Astrocyte of the spinal cord (primary cell): ENCODE data around the gene WSB2.

Source experiments
- DNase-seq: peaks from one replicate; pipeline ENCODE4 v3.0.0; 2011; ENCODE audit warnings: low read depth, low spot score
- H3K4me3 ChIP-seq: 2 replicates; pipeline ENCODE4 v1.5.1; 2011; ENCODE audit warnings: low read depth, mild to moderate bottlenecking, low read length, moderate library complexity
- in situ Hi-C: cut with HindIII; loops from 2 replicates; pipeline ENCODE4 v1.10.0; 2017; ENCODE audit warnings: low sequenced_read_pairs
- TF ChIP-seq, protein P1 (sequence below): IDR thresholded peaks from 2 replicates; pipeline ENCODE4 v1.5.1; 2012; ENCODE audit warnings: low read depth, mild to moderate bottlenecking, low read length, inconsistent platforms

The WSB2 gene

GRCh38 chr12:118016424-118017264, 44.3 kb downstream of the WSB2 start, which contains the start of gene RFC5:
RFC5 (plus strand) TSS chr12:118016703; CDS start chr12:118016828, 125 bp downstream.
- in situ Hi-C loops, result no loop called here
- H3K4me3 ChIP-seq, result peak within 1 kb of the TSS; percentile 70
- TF ChIP-seq, protein P1, sequence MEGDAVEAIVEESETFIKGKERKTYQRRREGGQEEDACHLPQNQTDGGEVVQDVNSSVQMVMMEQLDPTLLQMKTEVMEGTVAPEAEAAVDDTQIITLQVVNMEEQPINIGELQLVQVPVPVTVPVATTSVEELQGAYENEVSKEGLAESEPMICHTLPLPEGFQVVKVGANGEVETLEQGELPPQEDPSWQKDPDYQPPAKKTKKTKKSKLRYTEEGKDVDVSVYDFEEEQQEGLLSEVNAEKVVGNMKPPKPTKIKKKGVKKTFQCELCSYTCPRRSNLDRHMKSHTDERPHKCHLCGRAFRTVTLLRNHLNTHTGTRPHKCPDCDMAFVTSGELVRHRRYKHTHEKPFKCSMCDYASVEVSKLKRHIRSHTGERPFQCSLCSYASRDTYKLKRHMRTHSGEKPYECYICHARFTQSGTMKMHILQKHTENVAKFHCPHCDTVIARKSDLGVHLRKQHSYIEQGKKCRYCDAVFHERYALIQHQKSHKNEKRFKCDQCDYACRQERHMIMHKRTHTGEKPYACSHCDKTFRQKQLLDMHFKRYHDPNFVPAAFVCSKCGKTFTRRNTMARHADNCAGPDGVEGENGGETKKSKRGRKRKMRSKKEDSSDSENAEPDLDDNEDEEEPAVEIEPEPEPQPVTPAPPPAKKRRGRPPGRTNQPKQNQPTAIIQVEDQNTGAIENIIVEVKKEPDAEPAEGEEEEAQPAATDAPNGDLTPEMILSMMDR, result no peak
- peak; percentile 97 for DNase-seq

GRCh38 chr12:118015944-118016343, 45.0 kb downstream of the WSB2 start:
- DNase-seq, result no peak
- H3K4me3 ChIP-seq, result peak overlapping the region; percentile 70
- in situ Hi-C loops, result no loop called here

DNA sequence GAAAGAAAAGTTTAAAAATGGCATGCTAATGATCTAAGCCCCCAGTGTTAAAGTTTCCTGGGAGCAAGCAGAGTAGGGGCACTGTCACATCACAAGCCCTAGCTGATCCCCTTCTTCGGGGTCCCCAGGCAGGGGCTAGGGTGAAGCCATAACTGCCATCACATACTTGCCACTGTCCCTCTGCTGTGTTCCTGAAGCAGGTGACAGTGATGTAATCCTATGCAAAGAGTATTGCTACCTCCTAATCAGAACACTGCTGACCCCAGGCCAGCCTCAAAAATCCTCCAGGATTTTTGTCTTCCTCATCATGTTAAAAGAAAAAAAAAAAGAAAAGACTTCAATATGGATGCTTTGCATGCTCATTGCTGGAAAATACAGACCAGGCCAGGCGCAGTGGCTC, 45.7 kb downstream of the WSB2 start:
- no peak for DNase-seq
- TF ChIP-seq, protein P1, result no peak
- no peak overlapping the region for H3K4me3 ChIP-seq
- in situ Hi-C loops, result no loop called here

More at GRCh38 chr12:118015944-118016343, 45.0 kb downstream of the WSB2 start:
- TF ChIP-seq, protein P1, result no peak

DNA sequence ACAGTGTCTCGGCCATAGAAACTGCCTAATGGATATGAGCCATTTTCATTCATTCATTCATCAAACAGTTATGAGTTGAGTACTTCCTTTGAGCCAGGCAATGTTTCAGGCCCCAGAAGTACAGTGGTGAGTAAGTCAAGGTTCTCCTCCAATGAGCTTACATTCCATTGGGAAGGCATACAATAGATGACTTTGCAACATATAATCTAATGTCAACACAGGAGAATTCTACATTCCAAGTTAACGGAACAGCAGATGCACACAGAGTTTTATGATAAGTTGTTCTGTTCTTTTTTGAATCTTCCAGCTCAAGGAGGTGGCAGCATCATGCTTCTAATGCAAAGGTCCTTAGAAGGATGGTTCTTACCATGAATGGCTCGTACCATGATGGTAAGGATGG, 47.7 kb downstream of the WSB2 start:
- TF ChIP-seq, protein P1, result no peak
- in situ Hi-C loops, result no loop called here
- no peak for DNase-seq
- no peak overlapping the region for H3K4me3 ChIP-seq

DNA sequence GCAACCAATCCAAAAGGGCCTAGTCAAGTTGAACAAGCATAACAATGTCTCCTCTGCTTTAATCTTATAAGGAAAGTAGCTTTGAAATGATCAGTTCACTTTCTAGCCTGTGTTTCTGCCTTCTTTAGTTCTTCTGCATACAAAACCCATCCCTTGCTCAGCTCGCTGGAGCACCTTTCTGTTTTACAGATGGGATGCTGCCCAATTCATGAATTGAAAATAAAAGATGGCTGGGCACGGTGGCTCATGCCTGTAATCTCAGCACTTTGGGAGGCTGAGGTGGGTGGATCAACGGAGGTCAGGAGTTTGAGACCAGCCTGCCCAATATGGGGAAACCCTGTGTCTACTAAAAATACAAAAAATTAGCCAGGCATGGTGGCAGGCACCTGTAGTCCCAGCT, 49.0 kb downstream of the WSB2 start:
- in situ Hi-C loops, result no loop called here
- TF ChIP-seq, protein P1, result no peak
- H3K4me3 ChIP-seq, result no peak overlapping the region
- DNase-seq, result no peak

- DNase-seq, result no peak
- TF ChIP-seq, protein P1, result no peak
- in situ Hi-C loops, result no loop called here
- H3K4me3 ChIP-seq, result no peak overlapping the region
Measured at GRCh38 chr12:118011377-118011776, 49.6 kb downstream of the WSB2 start.
